NB4 (cell line): ENCODE results near the gene ITGB3BP.

ENCODE experiments used
- DNase-seq: peaks from one replicate; pipeline ENCODE4 v3.0.0; 2010; ENCODE audit warnings: low read depth
- H3K4me3 ChIP-seq: one replicate; pipeline ENCODE4 v1.5.1; 2011; ENCODE audit warnings: mild to moderate bottlenecking, low read depth, low read length, moderate library complexity
- CTCF ChIP-seq: IDR thresholded peaks from one replicate; pipeline ENCODE4 v1.5.1; 2012; ENCODE audit warnings: low read depth, low read length
- MAX ChIP-seq: IDR thresholded peaks from 2 replicates; pipeline ENCODE4 v1.6.1; 2011; ENCODE audit warnings: low read depth, low read length
- MYC ChIP-seq: IDR thresholded peaks from 2 replicates; pipeline ENCODE4 v1.6.1; 2011; ENCODE audit warnings: low read depth, low read length
- POLR2A ChIP-seq: IDR thresholded peaks from 2 replicates; pipeline ENCODE4 v1.6.1; 2011; ENCODE audit warnings: mild to moderate bottlenecking; ENCODE audit not compliant: insufficient read length; ENCODE audit errors: extremely low read depth

The ITGB3BP gene

GRCh38 chr1:63450416-63450815 is 72.6 kb downstream of the ITGB3BP start:
- TF ChIP-seq MAX (no peak), POLR2A (no peak), CTCF (no peak), MYC (no peak)
- no peak for DNase-seq
- no peak overlapping the region for H3K4me3 ChIP-seq

GRCh38 chr1:63448731-63449246 is 74.2 kb downstream of the ITGB3BP start:
- TF ChIP-seq MYC (no peak), POLR2A (no peak), MAX (no peak), CTCF (no peak)
- no peak overlapping the region for H3K4me3 ChIP-seq
- DNase-seq, result no peak

GRCh38 chr1:63442141-63442475 is 80.9 kb downstream of the ITGB3BP start:
- DNase-seq, result no peak
- TF ChIP-seq POLR2A, result no peak
- TF ChIP-seq MAX, result no peak
- no peak for TF ChIP-seq MYC
- TF ChIP-seq CTCF, result no peak
- no peak overlapping the region for H3K4me3 ChIP-seq

GRCh38 chr1:63435161-63435560 is 87.9 kb downstream of the ITGB3BP start:
- DNase-seq, result no peak
- no peak for TF ChIP-seq MAX
- no peak for TF ChIP-seq CTCF
- no peak for TF ChIP-seq MYC
- H3K4me3 ChIP-seq, result no peak overlapping the region

- DNase-seq, result no peak
- no peak overlapping the region for H3K4me3 ChIP-seq
- TF ChIP-seq CTCF (no peak), MAX (no peak), POLR2A (no peak), MYC (no peak)
Measured at GRCh38 chr1:63429281-63429680, 93.7 kb downstream of the ITGB3BP start.

GRCh38 chr1:63428815-63429214 is 94.2 kb downstream of the ITGB3BP start:
- DNase-seq, result no peak
- TF ChIP-seq MYC, result no peak
- TF ChIP-seq POLR2A, result no peak
- H3K4me3 ChIP-seq, result no peak overlapping the region
